H1 (cell line): ENCODE data around the gene GAB2. TPM values are rescaled to one million over a fixed set of nuclear protein-coding genes. Genes with fewer than 3 reads are reported as not detected.

Source experiments
- CTCF ChIA-PET: fragments of 300-600 bp; sonication (Branson Sonifier 250); formaldehyde crosslinking; loops from one replicate; lab custom pipeline; 2021; ENCODE audit not compliant: partially characterized antibody; lab: Charles Lee
- POLR2A ChIA-PET: fragments of 300-600 bp; sonication (Branson Sonifier 250); formaldehyde crosslinking; loops from one replicate; lab custom pipeline; 2021; ENCODE audit warnings: inconsistent platforms; ENCODE audit not compliant: partially characterized antibody; lab: Charles Lee
- DNase-seq, 2 experiments: peaks; one replicate each; pipeline versions ENCODE4 v3.0.0 to v3.0.0-alpha.2; 2010 to 2022; ENCODE audit warnings: low spot score in 2 of 2, low read depth in 1 of 2, mixed read lengths in 1 of 2
- FAIRE-seq: peaks from 2 replicates; lab custom pipeline; 2011; peaks lifted over from hg19 to GRCh38; lab: Jason Lieb, UNC
- H2AFZ ChIP-seq: 2 replicates; pipeline ENCODE4 v1.8.1; 2012; ENCODE audit warnings: low read length, inconsistent platforms
- H2AK5ac ChIP-seq: 2 replicates; pipeline ENCODE4 v1.6.1; 2013; ENCODE audit warnings: low read depth, low read length
- H2BK120ac ChIP-seq: replicated peaks from 2 replicates; pipeline ENCODE3; 2013; ENCODE audit warnings: low read depth, low read length, inconsistent platforms
- H2BK12ac ChIP-seq: 2 replicates; pipeline ENCODE4 v1.6.1; 2013; ENCODE audit warnings: low read depth, low read length
- H2BK15ac ChIP-seq: 2 replicates; pipeline ENCODE4 v1.6.1; 2013; ENCODE audit warnings: low read length
- H2BK20ac ChIP-seq: 2 replicates; pipeline ENCODE4 v1.6.1; 2013; ENCODE audit warnings: low read length
- H2BK5ac ChIP-seq: 2 replicates; pipeline ENCODE4 v1.6.1; 2013; ENCODE audit warnings: low read depth, low read length
- H3K14ac ChIP-seq: 2 replicates; pipeline ENCODE4 v1.6.1; 2013; ENCODE audit warnings: inconsistent platforms; ENCODE audit not compliant: insufficient read length
- H3K18ac ChIP-seq: 2 replicates; pipeline ENCODE4 v1.6.1; 2013; ENCODE audit warnings: low read length; ENCODE audit errors: extremely low read depth
- H3K23ac ChIP-seq: 2 replicates; pipeline ENCODE4 v1.6.1; 2013; ENCODE audit warnings: inconsistent platforms; ENCODE audit not compliant: insufficient read length
- H3K23me2 ChIP-seq: 2 replicates; pipeline ENCODE4 v1.6.1; 2013; ENCODE audit warnings: low read depth, low read length
- H3K27ac ChIP-seq: 2 replicates; pipeline ENCODE4 v1.6.1; 2011; ENCODE audit warnings: low read depth, low read length, inconsistent platforms
- H3K27me3 ChIP-seq, 4 experiments: replicated peaks in 1 of 4; 1 replicate in 1 of 4; 2 replicates in 3 of 4; pipeline versions ENCODE4 v1.6.1 to v1.8.1; 2011 to 2013; ENCODE audit warnings: low read length in 3 of 4, mild to moderate bottlenecking in 3 of 4, inconsistent platforms in 2 of 4, mixed read lengths in 2 of 4, moderate library complexity in 1 of 4; ENCODE audit not compliant: control insufficient read depth in 3 of 4, insufficient read depth in 3 of 4; ENCODE audit errors: extremely low read depth in 1 of 4
- H3K36me3 ChIP-seq, 4 experiments: 2 replicates each; pipeline versions ENCODE4 v1.6.1 to v1.8.1; 2011 to 2013; ENCODE audit warnings: mild to moderate bottlenecking in 4 of 4, low read length in 3 of 4, moderate library complexity in 2 of 4, control low read depth in 1 of 4, inconsistent platforms in 1 of 4; ENCODE audit not compliant: insufficient read depth in 4 of 4, control insufficient read depth in 2 of 4
- H3K4ac ChIP-seq: replicated peaks from 2 replicates; pipeline ENCODE3; 2013; ENCODE audit warnings: low read length, low read depth, mixed read lengths, inconsistent platforms; ENCODE audit not compliant: insufficient read length
- H3K4me1 ChIP-seq, 4 experiments: replicated peaks in 1 of 4; 1 replicate in 1 of 4; 2 replicates in 3 of 4; pipeline versions ENCODE4 v1.6.1 to v1.8.1; 2011 to 2013; ENCODE audit warnings: low read length in 3 of 4, inconsistent platforms in 2 of 4, mixed read lengths in 1 of 4; ENCODE audit not compliant: insufficient read depth in 4 of 4, control insufficient read depth in 3 of 4
- H3K4me2 ChIP-seq, 2 experiments: 2 replicates each; pipeline versions ENCODE4 v1.6.1 to v1.8.1; 2011 to 2013; ENCODE audit warnings: low read depth in 2 of 2, low read length in 2 of 2, control low read depth in 1 of 2, inconsistent platforms in 1 of 2, mild to moderate bottlenecking in 1 of 2; ENCODE audit not compliant: insufficient read depth in 1 of 2
- H3K4me3 ChIP-seq, 4 experiments: fragments of 200-600, 300-600 bp in 1 of 4; sonication (generic), shearing (Covaris generic), sonication (Bioruptor Twin) in 1 of 4; 2 replicates each; pipeline versions ENCODE4 v1.5.1 to v1.8.1; 2011 to 2016; ENCODE audit warnings: low read length in 4 of 4, low read depth in 3 of 4, control low read depth in 2 of 4, inconsistent platforms in 2 of 4, mild to moderate bottlenecking in 2 of 4, mixed read lengths in 1 of 4, moderate library complexity in 1 of 4; ENCODE audit not compliant: insufficient read depth in 2 of 4; ENCODE audit errors: extremely low read depth in 1 of 4
- H3K56ac ChIP-seq: replicated peaks from 2 replicates; pipeline ENCODE3; 2013; ENCODE audit warnings: low read depth, mild to moderate bottlenecking, mixed read lengths, low read length, inconsistent platforms; ENCODE audit not compliant: insufficient read length
- H3K79me1 ChIP-seq: 2 replicates; pipeline ENCODE4 v1.6.1; 2013; ENCODE audit warnings: low read depth, low read length, control low read depth
- H3K79me2 ChIP-seq, 2 experiments: 2 replicates each; pipeline versions ENCODE4 v1.6.1 to v1.8.1; 2012 to 2013; ENCODE audit warnings: low read length in 2 of 2, mild to moderate bottlenecking in 2 of 2, inconsistent platforms in 1 of 2; ENCODE audit not compliant: insufficient read depth in 2 of 2, control insufficient read depth in 1 of 2
- H3K9ac ChIP-seq, 4 experiments: replicated peaks in 1 of 4; 1 replicate in 1 of 4; 2 replicates in 3 of 4; pipeline versions ENCODE4 v1.6.1 to v1.8.1; 2011 to 2013; ENCODE audit warnings: low read depth in 3 of 4, low read length in 3 of 4, control low read depth in 2 of 4, mild to moderate bottlenecking in 2 of 4, moderate library complexity in 2 of 4, inconsistent platforms in 1 of 4; ENCODE audit errors: extremely low read depth in 1 of 4
- H3K9me3 ChIP-seq, 2 experiments: 2 replicates each; pipeline versions ENCODE4 v1.6.1 to v1.8.1; 2012 to 2013; ENCODE audit warnings: mild to moderate bottlenecking in 2 of 2, moderate library complexity in 2 of 2, control low read depth in 1 of 2, inconsistent platforms in 1 of 2, low read depth in 1 of 2, low read length in 1 of 2, mixed read lengths in 1 of 2; ENCODE audit not compliant: insufficient read depth in 2 of 2
- H4K20me1 ChIP-seq, 2 experiments: replicated peaks in 1 of 2; 2 replicates each; pipeline versions ENCODE3 to v1.8.1; 2011 to 2013; ENCODE audit warnings: inconsistent platforms in 2 of 2, low read length in 2 of 2, mild to moderate bottlenecking in 1 of 2; ENCODE audit not compliant: insufficient read depth in 2 of 2, control insufficient read depth in 1 of 2
- H4K5ac ChIP-seq: 2 replicates; pipeline ENCODE4 v1.6.1; 2013; ENCODE audit warnings: low read length, low read depth, mixed read lengths, inconsistent platforms; ENCODE audit not compliant: insufficient read length
- H4K8ac ChIP-seq: 2 replicates; pipeline ENCODE4 v1.8.0; 2013; ENCODE audit warnings: mild to moderate bottlenecking, moderate library complexity, low read length, inconsistent platforms; ENCODE audit not compliant: insufficient read depth; ENCODE audit errors: extremely low read depth
- H4K91ac ChIP-seq: replicated peaks from 2 replicates; pipeline ENCODE3; 2013; ENCODE audit warnings: low read length, mixed read lengths, inconsistent platforms; ENCODE audit not compliant: insufficient read length
- CHD2 ChIP-seq: IDR thresholded peaks from 2 replicates; pipeline ENCODE4 v1.6.1; 2012; ENCODE audit warnings: low read length, improper control_type of control experiment
- EP300 ChIP-seq, 2 experiments: IDR thresholded peaks; 1 replicate in 1 of 2; 2 replicates in 1 of 2; pipeline ENCODE4 v1.6.1; 2011 to 2012; ENCODE audit warnings: low read depth in 2 of 2, low read length in 2 of 2, mild to moderate bottlenecking in 2 of 2, borderline replicate concordance in 1 of 2, inconsistent platforms in 1 of 2, moderate library complexity in 1 of 2
- GABPA ChIP-seq: IDR thresholded peaks from 2 replicates; pipeline ENCODE4 v1.6.1; 2011; ENCODE audit warnings: mild to moderate bottlenecking, low read length, moderate library complexity, borderline replicate concordance; ENCODE audit not compliant: insufficient read depth
- GTF2F1 ChIP-seq: IDR thresholded peaks from 2 replicates; pipeline ENCODE4 v1.6.1; 2012; ENCODE audit warnings: low read depth, low read length, improper control_type of control experiment, borderline replicate concordance
- KDM5A ChIP-seq: fragments of 200-600 bp; IDR thresholded peaks from 2 replicates; pipeline ENCODE4 v1.7.1; 2012; ENCODE audit warnings: mild to moderate bottlenecking, low read length, inconsistent platforms, mixed read lengths
- POLR2A ChIP-seq, 2 experiments: IDR thresholded peaks; 1 replicate in 1 of 2; 2 replicates in 1 of 2; pipeline ENCODE4 v1.6.1; 2011; ENCODE audit warnings: low read depth in 2 of 2, low read length in 2 of 2, mild to moderate bottlenecking in 2 of 2; ENCODE audit errors: control extremely low read depth in 1 of 2
- POU5F1 ChIP-seq: IDR thresholded peaks from 2 replicates; pipeline ENCODE4 v1.6.1; 2011; ENCODE audit warnings: low read depth, mild to moderate bottlenecking, low read length, moderate library complexity
- SAP30 ChIP-seq: fragments of 300-600 bp; sonication (generic); IDR thresholded peaks from 2 replicates; pipeline ENCODE4 v1.7.1; 2012; ENCODE audit warnings: low read length, moderate library complexity, mild to moderate bottlenecking, inconsistent platforms; ENCODE audit not compliant: insufficient read depth, insufficient replicate concordance
- SIRT6 ChIP-seq: IDR thresholded peaks from one replicate; pipeline ENCODE4 v1.7.1; 2012; ENCODE audit warnings: low read length, inconsistent platforms
- SIX5 ChIP-seq: IDR thresholded peaks from 2 replicates; pipeline ENCODE4 v1.6.1; 2011; ENCODE audit warnings: mild to moderate bottlenecking, low read depth, low read length
- SRF ChIP-seq: IDR thresholded peaks from 2 replicates; pipeline ENCODE4 v1.6.1; 2011; ENCODE audit warnings: mild to moderate bottlenecking, low read depth, low read length, moderate library complexity
- YY1 ChIP-seq: IDR thresholded peaks from 2 replicates; pipeline ENCODE4 v1.6.1; 2011; ENCODE audit warnings: low read depth, mild to moderate bottlenecking, low read length
- ZNF274 ChIP-seq: IDR thresholded peaks from 2 replicates; pipeline ENCODE4 v1.7.0; 2012; ENCODE audit warnings: low read length, borderline replicate concordance; ENCODE audit errors: extremely low read depth
- WGBS, 2 experiments: shearing (Covaris generic) in 1 of 2; methylation state at CpG; one replicate each; pipeline versions ENCODE4 v1.1.6 to v1.1.7; 2013 to 2015; ENCODE audit warnings: low lambda C conversion rate in 2 of 2, mixed read lengths in 2 of 2, inconsistent platforms in 1 of 2, low coverage in 1 of 2, missing lambda C conversion rate in 1 of 2; ENCODE audit not compliant: insufficient replicate concordance in 2 of 2, insufficient coverage in 1 of 2, insufficient read length in 1 of 2; ENCODE audit errors: extremely low coverage in 1 of 2, missing lambda C conversion rate in 1 of 2; 5-methylcytosine and 5-hydroxymethylcytosine counted together
- polyA plus RNA-seq, 7 experiments: library from polyadenylated mRNA; depleted of rRNA in 3 of 7; stranded (reverse) in 5 of 7; unstranded in 2 of 7; fragments of >200 nt in 5 of 7; fragments of 200-250 nt in 2 of 7; gene quantifications; 1 replicate in 5 of 7; 2 replicates in 1 of 7; 4 replicates in 1 of 7; pipeline versions ENCODE4 v1.2.1 to v1.2.3, GENCODE V29; 2011 to 2013; ENCODE audit warnings: missing spikeins in 2 of 7, mixed read lengths in 2 of 7
- total RNA-seq: library from RNA; stranded (reverse); fragmentation: NEBNext Ultra II Directional; extraction: Animal tissue kit (Norgen Biotek cat#: 25700); gene quantifications from 2 replicates; pipeline ENCODE4 v1.2.1, GENCODE V29; 2021

The GAB2 gene
- total and polyA plus RNA-seq, 2 of the 8 experiments (the other 6 are each of a cell fraction or from before 2014, with no cell fraction given): 6.3 to 14.0 TPM

DNA sequence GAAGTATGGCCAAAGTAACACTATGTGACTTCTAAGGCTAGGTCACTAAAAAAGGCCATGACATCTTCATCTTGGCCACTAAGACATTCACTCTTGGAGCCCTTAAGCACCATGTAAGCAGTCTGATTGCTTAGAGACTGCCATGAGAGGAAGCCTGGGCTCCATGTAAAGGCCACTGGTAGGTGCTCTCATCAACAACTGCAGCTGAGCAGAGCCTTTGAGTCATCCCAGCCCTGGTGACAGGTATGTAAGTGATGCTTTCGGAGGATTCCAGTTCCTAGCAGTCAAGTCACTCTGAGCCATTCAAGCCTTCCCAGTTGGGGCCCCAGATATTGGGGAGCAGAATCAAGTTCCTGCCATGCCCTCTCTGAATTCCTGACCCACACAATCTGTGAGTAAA lies 26.2 kb downstream of the GAB2 start:
- CTCF ChIA-PET: interaction anchor here (0.8 to 1.8 kb wide), 3 partner anchors 22 to 173 kb away, joined by 3 to 4 read pairs (median 3); no protein-coding TSS in a partner anchor
- no peak overlapping the region for H4K8ac ChIP-seq
- no peak overlapping the region for H2BK15ac ChIP-seq
- FAIRE-seq: no peak
- H3K4me3 ChIP-seq: no peak overlapping the region
- no peak overlapping the region for H3K4ac ChIP-seq
- H3K36me3 ChIP-seq: no peaks in the 10 kb centered on the region
- H3K4me2 ChIP-seq: no peak overlapping the region
- peaks cover 3% of the 10 kb centered on the region; the same call in 1 of the 2 replicates for H3K79me1 ChIP-seq
- DNase-seq: no peak
- H2BK20ac ChIP-seq: no peak overlapping the region
- no peak overlapping the region for H2AK5ac ChIP-seq
- no peak overlapping the region for H3K14ac ChIP-seq
- H2BK120ac ChIP-seq: no peak overlapping the region
- no peak overlapping the region for H3K9ac ChIP-seq
- H2BK12ac ChIP-seq: no peak overlapping the region
- no peak overlapping the region for H4K5ac ChIP-seq
- TF ChIP-seq ZNF274 (no peak), SAP30 (no peak), SIX5 (no peak), CHD2 (no peak), GABPA (no peak), YY1 (no peak), GTF2F1 (no peak), KDM5A (no peak), POU5F1 (no peak), SRF (no peak), POLR2A (IDR thresholded peaks at IDR 0.05; ENCODE audit: control extremely low read depth in 1 of 2, low read depth in 2 of 2, low read length in 2 of 2) (no peak), SIRT6 (no peak), EP300 (IDR thresholded peaks at IDR 0.05; ENCODE audit: borderline replicate concordance in 1 of 2, low read depth in 2 of 2, low read length in 2 of 2) (no peak)
- H2BK5ac ChIP-seq: no peak overlapping the region
- H3K23me2 ChIP-seq: no peaks in the 10 kb centered on the region
- no peak overlapping the region for H3K56ac ChIP-seq
- no peaks in the 10 kb centered on the region for H3K4me1 ChIP-seq
- H2AFZ ChIP-seq: no peak overlapping the region
- no peaks in the 10 kb centered on the region for H3K79me2 ChIP-seq
- POLR2A ChIA-PET: no interaction called here
- H3K23ac ChIP-seq: no peak overlapping the region
- H3K27ac ChIP-seq: no peak overlapping the region
- H4K20me1 ChIP-seq: no peaks in the 10 kb centered on the region
- H3K9me3 ChIP-seq: no peaks in the 10 kb centered on the region
- 93% methylated on average over 1 of the region's 1 CpG; no CpG with 5 or more reads in 1 of the 2 experiments for WGBS, 2 experiments
- no peak overlapping the region for H3K18ac ChIP-seq
- H4K91ac ChIP-seq: no peak overlapping the region
- H3K27me3 ChIP-seq: no peaks in the 10 kb centered on the region
